ENCODE measurements around the gene AKT2. TPM values are rescaled to one million over a fixed set of nuclear protein-coding genes. Genes with fewer than 3 reads are reported as not detected.

Gene AKT2
- total RNA-seq, 1 experiment from 2014 or later, result 150 TPM

GRCh38 chr19:40241125-40241808 is 43.9 kb downstream of the AKT2 start:
- Histone ChIP-seq H3K4me2 (ENCODE audit: insufficient read depth, insufficient read length, low read length) (no peak overlapping the region), H3K4ac (ENCODE audit: low read depth, low read length) (no peak overlapping the region), H2AK5ac (ENCODE audit: insufficient read length, low read length) (no peak overlapping the region), H3K79me2 (ENCODE audit: insufficient read depth, low read length) (no peaks in the 10 kb centered on the region; the same call in 1 of the 2 replicates), H3K23ac (ENCODE audit: insufficient read length, low read depth, low read length) (no peak overlapping the region), H3K14ac (ENCODE audit: insufficient read depth, low read length) (no peak overlapping the region), H4K5ac (ENCODE audit: insufficient read length, low read depth, low read length) (no peak overlapping the region), H3K9me3 (ENCODE audit: control insufficient read depth, low read depth, low read length) (no peaks in the 10 kb centered on the region), H4K20me1 (ENCODE audit: control insufficient read depth, insufficient read depth, insufficient read length) (no peaks in the 10 kb centered on the region), H3K9ac (ENCODE audit: extremely low read depth, insufficient read length, low read length) (no peak overlapping the region), H3K4me1 (ENCODE audit: insufficient read depth, low read length) (no peaks in the 10 kb centered on the region; the same call in 1 of the 2 replicates), H3K23me2 (ENCODE audit: insufficient read length, low read depth, low read length, poor library complexity, severe bottlenecking) (no peaks in the 10 kb centered on the region), H2BK20ac (ENCODE audit: low read depth, low read length, poor library complexity, severe bottlenecking) (no peak overlapping the region), H3K18ac (ENCODE audit: insufficient read length, low read depth, low read length) (no peak overlapping the region), H3K79me1 (ENCODE audit: insufficient read depth, low read depth, low read length, poor library complexity, severe bottlenecking) (no peaks in the 10 kb centered on the region), H3T11ph (ENCODE audit: low read length) (no peak overlapping the region), H4K8ac (replicated peaks; ENCODE audit: insufficient read length, low read depth, low read length) (no peak overlapping the region), H2BK5ac (ENCODE audit: insufficient read length, low read length) (no peak overlapping the region), H3K27ac (ENCODE audit: insufficient read length, low read depth, low read length) (no peak overlapping the region), H3K56ac (ENCODE audit: insufficient read length, low read depth, low read length) (no peak overlapping the region), H2BK120ac (ENCODE audit: low read depth, low read length, poor library complexity, severe bottlenecking) (no peak overlapping the region), H2BK12ac (ENCODE audit: insufficient read length, low read depth, low read length) (no peak overlapping the region), H2AFZ (ENCODE audit: low read length) (no peak overlapping the region), H2BK15ac (ENCODE audit: low read depth, low read length) (no peak overlapping the region), H4K91ac (ENCODE audit: insufficient read length, low read depth, low read length) (no peak overlapping the region), H3K27me3 (ENCODE audit: insufficient read depth, low read length) (no peaks in the 10 kb centered on the region)
- Mint-ChIP-seq H3K27ac (no peak overlapping the region), H3K4me1 (peaks cover 4 to 8% of the 10 kb centered on the region in 2 experiments; a peak in 2 of 4 replicates), H3K36me3 (ENCODE audit: insufficient read depth in 1 of 3, low read depth in 3 of 3) (peaks cover 7 to 47% (median 34%) of the 10 kb centered on the region in 3 experiments; a peak in 6 of 7 replicates), H3K4me3 (no peak overlapping the region), H3K27me3 (ENCODE audit: low read depth) (no peaks in the 10 kb centered on the region), H3K9me3 (no peaks in the 10 kb centered on the region)
- DNase-seq, result no peak
- WGBS (ENCODE audit: extremely low coverage, insufficient read length, low lambda C conversion rate), result no CpG with 5 or more reads among the region's 12 CpGs
- TF ChIP-seq, protein P1, sequence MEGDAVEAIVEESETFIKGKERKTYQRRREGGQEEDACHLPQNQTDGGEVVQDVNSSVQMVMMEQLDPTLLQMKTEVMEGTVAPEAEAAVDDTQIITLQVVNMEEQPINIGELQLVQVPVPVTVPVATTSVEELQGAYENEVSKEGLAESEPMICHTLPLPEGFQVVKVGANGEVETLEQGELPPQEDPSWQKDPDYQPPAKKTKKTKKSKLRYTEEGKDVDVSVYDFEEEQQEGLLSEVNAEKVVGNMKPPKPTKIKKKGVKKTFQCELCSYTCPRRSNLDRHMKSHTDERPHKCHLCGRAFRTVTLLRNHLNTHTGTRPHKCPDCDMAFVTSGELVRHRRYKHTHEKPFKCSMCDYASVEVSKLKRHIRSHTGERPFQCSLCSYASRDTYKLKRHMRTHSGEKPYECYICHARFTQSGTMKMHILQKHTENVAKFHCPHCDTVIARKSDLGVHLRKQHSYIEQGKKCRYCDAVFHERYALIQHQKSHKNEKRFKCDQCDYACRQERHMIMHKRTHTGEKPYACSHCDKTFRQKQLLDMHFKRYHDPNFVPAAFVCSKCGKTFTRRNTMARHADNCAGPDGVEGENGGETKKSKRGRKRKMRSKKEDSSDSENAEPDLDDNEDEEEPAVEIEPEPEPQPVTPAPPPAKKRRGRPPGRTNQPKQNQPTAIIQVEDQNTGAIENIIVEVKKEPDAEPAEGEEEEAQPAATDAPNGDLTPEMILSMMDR (conservative IDR thresholded peaks at IDR 0.05), result no peak
